HepG2 (cell line): Measurements from ENCODE around the gene ARHGAP19. TPM values are rescaled to one million over a fixed set of nuclear protein-coding genes. Genes with fewer than 3 reads are reported as not detected.
A peak's percentile ranks its signal among the peaks of the same experiment; 100 is the strongest.

Experiments
- ATAC-seq: fragments of 200-7000 bp; cut with Tn5 transposase; 3 replicates; pipeline ENCODE4 v1.9.1; 2020; ENCODE audit warnings: mild to moderate bottlenecking, moderate library complexity
- BruUV-seq: library from RNA; stranded (reverse); fragments of 400-500 nt; replicated peaks from 2 replicates; lab custom pipeline; 2021; lab: Mats Ljungman, UMichigan
- CTCF ChIA-PET: fragments of 300-600 bp; formaldehyde crosslinking; extraction: SDS; loops from one replicate; lab custom pipeline; 2021; ENCODE audit warnings: low total read pairs, inconsistent platforms, low intra/inter-chr PET ratio; lab: Yijun Ruan, JAX
- POLR2A ChIA-PET: fragments of 350-600 bp; sonication (Branson Sonifier 250); formaldehyde crosslinking; loops from one replicate; lab custom pipeline; 2020; ENCODE audit warnings: antibody characterized with exemption, inconsistent platforms; lab: Yijun Ruan, JAX
- DNase-seq: peaks from one replicate; pipeline ENCODE4 v3.0.0-alpha.2; 2015; ENCODE audit warnings: low spot score
- FAIRE-seq: peaks from 3 replicates; lab custom pipeline; 2011; peaks lifted over from hg19 to GRCh38; lab: Jason Lieb, UNC
- H2AFZ ChIP-seq: one replicate; pipeline ENCODE4 v1.6.1; 2011; ENCODE audit warnings: low read length, inconsistent platforms
- H3K27ac ChIP-seq: fragments of 300-600 bp; 3 replicates; pipeline ENCODE4 v1.8.0; 2011; ENCODE audit warnings: mixed run types, mild to moderate bottlenecking, mixed read lengths, low read length, inconsistent platforms; ENCODE audit not compliant: insufficient read depth; ENCODE audit errors: extremely low read length
- H3K27me3 ChIP-seq, 2 experiments: fragments of 200-600 bp in 1 of 2; 2 replicates in 1 of 2; 3 replicates in 1 of 2; pipeline versions ENCODE4 v1.6.0 to v1.8.0; 2011; ENCODE audit warnings: low read length in 2 of 2, mild to moderate bottlenecking in 2 of 2, moderate library complexity in 2 of 2, inconsistent platforms in 1 of 2; ENCODE audit not compliant: insufficient read depth in 2 of 2, control insufficient read depth in 1 of 2
- H3K36me3 ChIP-seq, 2 experiments: fragments of 200-600 bp in 1 of 2; replicated peaks in 1 of 2; 2 replicates in 1 of 2; 3 replicates in 1 of 2; pipeline versions ENCODE4 v1.5.1 to v1.8.0; 2011; ENCODE audit warnings: low read length in 2 of 2, inconsistent platforms in 1 of 2; ENCODE audit not compliant: insufficient read depth in 2 of 2, control insufficient read depth in 1 of 2
- H3K4me1 ChIP-seq: 2 replicates; pipeline ENCODE4 v1.5.1; 2012; ENCODE audit warnings: low read length, inconsistent platforms; ENCODE audit not compliant: insufficient read depth
- H3K4me2 ChIP-seq: 2 replicates; pipeline ENCODE4 v1.6.0; 2011; ENCODE audit warnings: low read depth, low read length, inconsistent platforms
- H3K4me3 ChIP-seq, 3 experiments: fragments of 200-600 bp in 1 of 3; sonication (generic), shearing (Covaris generic) in 1 of 3; replicated peaks in 1 of 3; 2 replicates each; pipeline ENCODE4 v1.5.1; 2011 to 2016; ENCODE audit warnings: low read length in 3 of 3, inconsistent platforms in 2 of 3, low read depth in 2 of 3, mild to moderate bottlenecking in 2 of 3, control low read depth in 1 of 3, mixed read lengths in 1 of 3; ENCODE audit not compliant: insufficient read depth in 1 of 3
- H3K79me2 ChIP-seq: one replicate; pipeline ENCODE4 v1.6.1; 2011; ENCODE audit warnings: low read length, inconsistent platforms; ENCODE audit not compliant: insufficient read depth
- H3K9ac ChIP-seq: 2 replicates; pipeline ENCODE4 v1.6.0; 2011; ENCODE audit warnings: mild to moderate bottlenecking, low read depth, low read length, inconsistent platforms; ENCODE audit not compliant: insufficient read depth
- H3K9me3 ChIP-seq: 2 replicates; pipeline ENCODE4 v1.5.1; 2012; ENCODE audit warnings: mild to moderate bottlenecking, low read length
- H4K20me1 ChIP-seq: 2 replicates; pipeline ENCODE4 v1.6.0; 2011; ENCODE audit warnings: inconsistent platforms, mild to moderate bottlenecking, low read length, moderate library complexity; ENCODE audit not compliant: insufficient read depth
- BORCS8-MEF2B ChIP-seq: sonication (generic); formaldehyde crosslinking; IDR thresholded peaks from 2 replicates; pipeline ENCODE4 v1.8.0; 2022; ENCODE audit warnings: mild to moderate bottlenecking, missing genetic modification reagents
- KMT2B ChIP-seq: IDR thresholded peaks from 2 replicates; pipeline ENCODE4 v1.6.1; 2016; ENCODE audit warnings: missing genetic modification reagents, missing compliant biosample characterization
- PHF8 ChIP-seq: sonication (generic); formaldehyde crosslinking; IDR thresholded peaks from 2 replicates; pipeline ENCODE4 v1.5.0; 2020; ENCODE audit warnings: missing genetic modification reagents
- STAG1 ChIP-seq: sonication (generic); formaldehyde crosslinking; IDR thresholded peaks from 2 replicates; pipeline ENCODE4 v1.4.0; 2020; ENCODE audit warnings: missing genetic modification reagents
- TCF7L2 ChIP-seq: IDR thresholded peaks from 2 replicates; pipeline ENCODE4 v1.6.1; 2011; ENCODE audit warnings: mild to moderate bottlenecking, low read depth, low read length, moderate library complexity
- TEAD3 ChIP-seq: optimal IDR thresholded peaks from 2 replicates; pipeline ENCODE3; 2016; ENCODE audit warnings: borderline replicate concordance
- YEATS2 ChIP-seq: sonication (generic); formaldehyde crosslinking; IDR thresholded peaks from 2 replicates; pipeline ENCODE4 v1.4.0; 2020; ENCODE audit warnings: missing genetic modification reagents, borderline replicate concordance
- YEATS4 ChIP-seq: sonication (generic); formaldehyde crosslinking; IDR thresholded peaks from 2 replicates; pipeline ENCODE4 v1.4.0; 2020; ENCODE audit warnings: missing genetic modification reagents, borderline replicate concordance
- ZNF660 ChIP-seq: sonication (generic); formaldehyde crosslinking; IDR thresholded peaks from 2 replicates; pipeline ENCODE4 v1.5.1; 2020; ENCODE audit warnings: mild to moderate bottlenecking, low read depth, missing genetic modification reagents, borderline replicate concordance
- whole genome bisulfite sequencing: methylation state at CpG from one replicate; pipeline ENCODE4 v1.1.6; 2017; ENCODE audit warnings: low lambda C conversion rate; 5-methylcytosine and 5-hydroxymethylcytosine counted together
- in situ Hi-C: cut with HindIII; loops from 2 replicates; pipeline ENCODE4 v1.10.0; 2017; ENCODE audit warnings: low pct_unique_long_range_greater_than_20kb; ENCODE audit not compliant: extremely low pct_ligation_motif_present
- intact Hi-C: fragments of 100-400 bp; cut with micrococcal nuclease; formaldehyde crosslinking; loops from one replicate; pipeline ENCODE4 v1.10.0; 2022; ENCODE audit not compliant: unreplicated experiment
- polyA plus RNA-seq, 8 experiments: library from polyadenylated mRNA; depleted of rRNA in 3 of 8; stranded (reverse) in 7 of 8; unstranded in 1 of 8; fragments of >200 nt; fragmentation: Illumina TruSeq in 4 of 8; extraction: Trizol in 4 of 8; gene quantifications; 2 replicates each; pipeline versions ENCODE4 v1.2.1 to v1.2.3, GENCODE V29; 2011 to 2016; ENCODE audit warnings: low read depth in 4 of 8, missing spikeins in 1 of 8, mixed read lengths in 1 of 8; ENCODE audit not compliant: insufficient read depth in 1 of 8
- total RNA-seq, 5 experiments: library from RNA; depleted of rRNA; stranded (reverse); fragments of >200 nt; fragmentation: Illumina TruSeq; extraction: Trizol; gene quantifications; 2 replicates each; pipeline ENCODE4 v1.2.3, GENCODE V29; 2016; ENCODE audit warnings: low read depth in 1 of 5
- TF ChIP-seq, protein P1 (sequence below): sonication (generic); formaldehyde crosslinking; IDR thresholded peaks from 2 replicates; pipeline ENCODE4 v1.4.0; 2020; ENCODE audit warnings: mild to moderate bottlenecking, missing genetic modification reagents, borderline replicate concordance
- TF ChIP-seq, protein P2 (sequence below), 2 experiments: sonication (generic) in 1 of 2; formaldehyde crosslinking in 1 of 2; IDR thresholded peaks; 2 replicates each; pipeline versions ENCODE4 v1.4.0 to v1.6.1; 2018 to 2020; ENCODE audit warnings: missing genetic modification reagents in 2 of 2, borderline replicate concordance in 1 of 2, low read depth in 1 of 2, mild to moderate bottlenecking in 1 of 2, missing biosample characterization in 1 of 2
- TF ChIP-seq, protein P3 (sequence below): sonication (generic); formaldehyde crosslinking; IDR thresholded peaks from 2 replicates; pipeline ENCODE4 v1.5.1; 2020; ENCODE audit warnings: missing genetic modification reagents, mild to moderate bottlenecking, borderline replicate concordance
- TF ChIP-seq, protein P4 (sequence below): sonication (generic); formaldehyde crosslinking; IDR thresholded peaks from 2 replicates; pipeline ENCODE4 v1.4.0; 2020; ENCODE audit warnings: missing genetic modification reagents
- TF ChIP-seq, protein P5 (sequence below): sonication (generic); formaldehyde crosslinking; IDR thresholded peaks from 2 replicates; pipeline ENCODE4 v1.8.0; 2022; ENCODE audit warnings: mild to moderate bottlenecking, missing genetic modification reagents, borderline replicate concordance

Gene ARHGAP19
- total and polyA plus RNA-seq, 2 of the 13 experiments (the other 11 are each of a cell fraction or from before 2014, with no cell fraction given): 7.6 to 10.0 TPM

DNA sequence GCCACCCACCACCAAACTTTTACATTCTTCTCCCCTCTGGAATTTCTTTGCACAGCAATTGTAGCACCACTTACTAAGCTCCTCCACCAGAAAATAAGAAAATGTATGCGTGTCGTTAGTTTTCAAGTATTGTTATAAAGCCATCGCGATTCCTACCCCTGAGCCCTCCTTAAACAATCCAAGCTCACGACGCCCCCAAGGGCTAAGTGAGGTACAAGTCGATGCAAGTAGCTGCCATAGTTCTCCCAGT is 40.8 kb upstream of the ARHGAP19 start:
- H2AFZ ChIP-seq: no peak overlapping the region
- H4K20me1 ChIP-seq: no peaks in the 10 kb centered on the region
- under 1% methylated on average over 7 of the region's 7 CpGs for WGBS
- peaks cover 40% of the 10 kb centered on the region for H3K79me2 ChIP-seq
- peak overlapping the region; percentile 71 for H3K27ac ChIP-seq
- peaks cover 65% of the 10 kb centered on the region for H3K4me1 ChIP-seq
- intact Hi-C loops (loop anchor here (1.0 to 2.0 kb wide), 2 partner anchors 41 to 54 kb away; partner anchors contain the start of gene ARHGAP19), in situ Hi-C loops (loop anchor here (5.0 kb wide), 1 partner anchor 41 kb away; the partner anchor contains the start of gene ARHGAP19)
- ChIA-PET CTCF (interaction anchor here (1.6 to 1.8 kb wide), 2 partner anchors 13 to 55 kb away, joined by 6 read pairs; no protein-coding TSS in a partner anchor), POLR2A (interaction anchor here (1.4 to 7.4 kb wide), 5 partner anchors 14 to 68 kb away, joined by 4 to 98 read pairs (median 8); partner anchors contain the start of genes ARHGAP19, FRAT1 and RRP12)
- peak overlapping the region; percentile 65 to 87 (median 82) for H3K4me3 ChIP-seq
- DNase-seq (no peak), ATAC-seq (peak; percentile 5; the same call in 2 of the 3 replicates), FAIRE-seq (no peak)
- BruUV-seq: no TSS peak
- peak overlapping the region; percentile 98 for H3K9ac ChIP-seq
- H3K4me2 ChIP-seq: peak overlapping the region; percentile 81
- H3K9me3 ChIP-seq: no peaks in the 10 kb centered on the region
- no peaks in the 10 kb centered on the region for H3K36me3 ChIP-seq
- no peaks in the 10 kb centered on the region for H3K27me3 ChIP-seq
- TF ChIP-seq, protein P1, sequence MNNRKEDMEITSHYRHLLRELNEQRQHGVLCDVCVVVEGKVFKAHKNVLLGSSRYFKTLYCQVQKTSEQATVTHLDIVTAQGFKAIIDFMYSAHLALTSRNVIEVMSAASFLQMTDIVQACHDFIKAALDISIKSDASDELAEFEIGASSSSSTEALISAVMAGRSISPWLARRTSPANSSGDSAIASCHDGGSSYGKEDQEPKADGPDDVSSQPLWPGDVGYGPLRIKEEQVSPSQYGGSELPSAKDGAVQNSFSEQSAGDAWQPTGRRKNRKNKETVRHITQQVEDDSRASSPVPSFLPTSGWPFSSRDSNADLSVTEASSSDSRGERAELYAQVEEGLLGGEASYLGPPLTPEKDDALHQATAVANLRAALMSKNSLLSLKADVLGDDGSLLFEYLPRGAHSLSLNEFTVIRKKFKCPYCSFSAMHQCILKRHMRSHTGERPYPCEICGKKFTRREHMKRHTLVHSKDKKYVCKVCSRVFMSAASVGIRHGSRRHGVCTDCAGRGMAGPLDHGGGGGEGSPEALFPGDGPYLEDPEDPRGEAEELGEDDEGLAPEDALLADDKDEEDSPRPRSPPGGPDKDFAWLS (CRISPR knock-in tag): no peak
- TF ChIP-seq, protein P2, sequence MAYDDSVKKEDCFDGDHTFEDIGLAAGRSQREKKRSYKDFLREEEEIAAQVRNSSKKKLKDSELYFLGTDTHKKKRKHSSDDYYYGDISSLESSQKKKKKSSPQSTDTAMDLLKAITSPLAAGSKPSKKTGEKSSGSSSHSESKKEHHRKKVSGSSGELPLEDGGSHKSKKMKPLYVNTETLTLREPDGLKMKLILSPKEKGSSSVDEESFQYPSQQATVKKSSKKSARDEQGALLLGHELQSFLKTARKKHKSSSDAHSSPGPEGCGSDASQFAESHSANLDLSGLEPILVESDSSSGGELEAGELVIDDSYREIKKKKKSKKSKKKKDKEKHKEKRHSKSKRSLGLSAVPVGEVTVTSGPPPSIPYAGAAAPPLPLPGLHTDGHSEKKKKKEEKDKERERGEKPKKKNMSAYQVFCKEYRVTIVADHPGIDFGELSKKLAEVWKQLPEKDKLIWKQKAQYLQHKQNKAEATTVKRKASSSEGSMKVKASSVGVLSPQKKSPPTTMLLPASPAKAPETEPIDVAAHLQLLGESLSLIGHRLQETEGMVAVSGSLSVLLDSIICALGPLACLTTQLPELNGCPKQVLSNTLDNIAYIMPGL (CRISPR knock-in tag; IDR thresholded peaks at IDR 0.05; ENCODE audit: borderline replicate concordance in 1 of 2, low read depth in 1 of 2): peak in 1 of 2 experiments; percentile 6; a peak in 1 of 4 replicates
- TF ChIP-seq ZNF660 (CRISPR knock-in tag) (no peak), STAG1 (CRISPR knock-in tag) (no peak), YEATS2 (CRISPR knock-in tag) (no peak), TCF7L2 (no peak), KMT2B (CRISPR knock-in tag) (peak; percentile 14; the same call in 1 of the 2 replicates), YEATS4 (CRISPR knock-in tag) (0 out of 2 replicates have a peak, but pooled peaks have one; percentile 17), TEAD3 (CRISPR knock-in tag) (peak; percentile 5), PHF8 (CRISPR knock-in tag) (no peak), BORCS8-MEF2B (CRISPR knock-in tag) (no peak)
- TF ChIP-seq, protein P3, sequence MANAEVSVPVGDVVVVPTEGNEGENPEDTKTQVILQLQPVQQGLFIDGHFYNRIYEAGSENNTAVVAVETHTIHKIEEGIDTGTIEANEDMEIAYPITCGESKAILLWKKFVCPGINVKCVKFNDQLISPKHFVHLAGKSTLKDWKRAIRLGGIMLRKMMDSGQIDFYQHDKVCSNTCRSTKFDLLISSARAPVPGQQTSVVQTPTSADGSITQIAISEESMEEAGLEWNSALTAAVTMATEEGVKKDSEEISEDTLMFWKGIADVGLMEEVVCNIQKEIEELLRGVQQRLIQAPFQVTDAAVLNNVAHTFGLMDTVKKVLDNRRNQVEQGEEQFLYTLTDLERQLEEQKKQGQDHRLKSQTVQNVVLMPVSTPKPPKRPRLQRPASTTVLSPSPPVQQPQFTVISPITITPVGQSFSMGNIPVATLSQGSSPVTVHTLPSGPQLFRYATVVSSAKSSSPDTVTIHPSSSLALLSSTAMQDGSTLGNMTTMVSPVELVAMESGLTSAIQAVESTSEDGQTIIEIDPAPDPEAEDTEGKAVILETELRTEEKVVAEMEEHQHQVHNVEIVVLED (CRISPR knock-in tag): peak; percentile 17; the same call in 1 of the 2 replicates
- TF ChIP-seq, protein P4, sequence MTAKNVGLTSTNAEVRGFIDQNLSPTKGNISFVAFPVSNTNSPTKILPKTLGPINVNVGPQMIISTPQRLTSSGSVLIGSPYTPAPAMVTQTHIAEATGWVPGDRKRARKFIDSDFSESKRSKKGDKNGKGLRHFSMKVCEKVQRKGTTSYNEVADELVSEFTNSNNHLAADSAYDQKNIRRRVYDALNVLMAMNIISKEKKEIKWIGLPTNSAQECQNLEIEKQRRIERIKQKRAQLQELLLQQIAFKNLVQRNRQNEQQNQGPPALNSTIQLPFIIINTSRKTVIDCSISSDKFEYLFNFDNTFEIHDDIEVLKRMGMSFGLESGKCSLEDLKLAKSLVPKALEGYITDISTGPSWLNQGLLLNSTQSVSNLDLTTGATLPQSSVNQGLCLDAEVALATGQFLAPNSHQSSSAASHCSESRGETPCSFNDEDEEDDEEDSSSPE: 0 out of 2 replicates have a peak, but pooled peaks have one; percentile 2
- TF ChIP-seq, protein P5, sequence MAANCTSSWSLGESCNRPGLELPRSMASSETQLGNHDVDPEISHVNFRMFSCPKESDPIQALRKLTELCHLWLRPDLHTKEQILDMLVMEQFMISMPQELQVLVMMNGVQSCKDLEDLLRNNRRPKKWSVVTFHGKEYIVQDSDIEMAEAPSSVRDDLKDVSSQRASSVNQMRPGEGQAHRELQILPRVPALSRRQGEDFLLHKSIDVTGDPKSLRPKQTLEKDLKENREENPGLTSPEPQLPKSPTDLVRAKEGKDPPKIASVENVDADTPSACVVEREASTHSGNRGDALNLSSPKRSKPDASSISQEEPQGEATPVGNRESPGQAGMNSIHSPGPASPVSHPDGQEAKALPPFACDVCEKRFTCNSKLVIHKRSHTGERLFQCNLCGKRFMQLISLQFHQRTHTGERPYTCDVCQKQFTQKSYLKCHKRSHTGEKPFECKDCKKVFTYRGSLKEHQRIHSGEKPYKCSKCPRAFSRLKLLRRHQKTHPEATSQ (CRISPR knock-in tag): no peak
